Vagina (tissue), 2 donors: ENCODE measurements around the gene HSF5. TPM values are rescaled to one million over a fixed set of nuclear protein-coding genes. Genes with fewer than 3 reads are reported as not detected.

Source experiments
- DNase-seq, 2 donors: peaks; one replicate each; pipeline ENCODE4 v3.0.0-alpha.2; 2017; ENCODE audit errors: extremely low spot score in 2 of 2
- H3K27ac ChIP-seq: fragments of 200-600 bp; sonication (generic); one replicate; pipeline ENCODE4 v1.5.1; 2019
- H3K27me3 ChIP-seq: fragments of 200-600 bp; sonication (generic); one replicate; pipeline ENCODE4 v1.5.1; 2019
- H3K36me3 ChIP-seq, 2 donors: fragments of 200-600 bp; sonication (generic); one replicate each; pipeline ENCODE4 v1.5.1; 2017 to 2019
- H3K4me1 ChIP-seq: fragments of 200-600 bp; sonication (generic); one replicate; pipeline ENCODE4 v1.5.1; 2019
- H3K4me3 ChIP-seq, 2 donors: fragments of 200-600 bp; sonication (generic); 1 replicate in 1 of 2; 2 replicates in 1 of 2; pipeline ENCODE4 v1.5.1; 2016 to 2019
- H3K9me3 ChIP-seq: fragments of 200-600 bp; sonication (generic); one replicate; pipeline ENCODE4 v1.5.1; 2019
- POLR2A ChIP-seq, 2 donors: fragments of 450-650 bp; IDR thresholded peaks; one replicate each; pipeline ENCODE4 v1.6.1; 2017; ENCODE audit warnings: antibody characterized with exemption in 2 of 2, mild to moderate bottlenecking in 2 of 2, moderate library complexity in 2 of 2
- POLR2AphosphoS5 ChIP-seq, 2 donors: sonication (generic); formaldehyde crosslinking; IDR thresholded peaks; one replicate each; pipeline ENCODE4 v1.9.0; 2017; ENCODE audit warnings: antibody characterized with exemption in 2 of 2, mild to moderate bottlenecking in 2 of 2, low read depth in 1 of 2; ENCODE audit not compliant: insufficient read depth in 1 of 2
- intact Hi-C: fragments of 100-400 bp; cut with DNase I; formaldehyde crosslinking; loops from one replicate; pipeline ENCODE4 v1.15.1; 2023
- total RNA-seq: library from RNA; depleted of rRNA; stranded (reverse); fragments of >200 nt; gene quantifications from one replicate; pipeline ENCODE4 v1.2.3, GENCODE V29; 2016
- TF ChIP-seq, protein P1 (sequence below), 3 experiments: fragments of 450-650 bp in 2 of 3; fragments of 200-600 bp in 1 of 3; sonication (generic) in 1 of 3; IDR thresholded peaks; one replicate each; pipeline ENCODE4 v1.5.1; 2017 to 2019; ENCODE audit warnings: antibody characterized with exemption in 3 of 3, mild to moderate bottlenecking in 2 of 3, moderate library complexity in 2 of 3

The HSF5 gene
- total RNA-seq, 1 donor from 2014 or later, result 0.25 TPM

GRCh38 chr17:58513965-58514769, 26.0 kb upstream of the HSF5 start, which contains the start of gene MTMR4:
TSS of gene MTMR4 (minus strand) at chr17:58514638. CDS start at chr17:58514407, 231 bp downstream.
- TF ChIP-seq POLR2A (IDR thresholded peaks at IDR 0.05), result peak in 1 of 2 donors; percentile 21
- TF ChIP-seq, protein P1, sequence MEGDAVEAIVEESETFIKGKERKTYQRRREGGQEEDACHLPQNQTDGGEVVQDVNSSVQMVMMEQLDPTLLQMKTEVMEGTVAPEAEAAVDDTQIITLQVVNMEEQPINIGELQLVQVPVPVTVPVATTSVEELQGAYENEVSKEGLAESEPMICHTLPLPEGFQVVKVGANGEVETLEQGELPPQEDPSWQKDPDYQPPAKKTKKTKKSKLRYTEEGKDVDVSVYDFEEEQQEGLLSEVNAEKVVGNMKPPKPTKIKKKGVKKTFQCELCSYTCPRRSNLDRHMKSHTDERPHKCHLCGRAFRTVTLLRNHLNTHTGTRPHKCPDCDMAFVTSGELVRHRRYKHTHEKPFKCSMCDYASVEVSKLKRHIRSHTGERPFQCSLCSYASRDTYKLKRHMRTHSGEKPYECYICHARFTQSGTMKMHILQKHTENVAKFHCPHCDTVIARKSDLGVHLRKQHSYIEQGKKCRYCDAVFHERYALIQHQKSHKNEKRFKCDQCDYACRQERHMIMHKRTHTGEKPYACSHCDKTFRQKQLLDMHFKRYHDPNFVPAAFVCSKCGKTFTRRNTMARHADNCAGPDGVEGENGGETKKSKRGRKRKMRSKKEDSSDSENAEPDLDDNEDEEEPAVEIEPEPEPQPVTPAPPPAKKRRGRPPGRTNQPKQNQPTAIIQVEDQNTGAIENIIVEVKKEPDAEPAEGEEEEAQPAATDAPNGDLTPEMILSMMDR (IDR thresholded peaks at IDR 0.05), result no peak
- peak; percentile 40 to 52 for TF ChIP-seq POLR2AphosphoS5 (IDR thresholded peaks at IDR 0.05; ENCODE audit: insufficient read depth in 1 of 2, low read depth in 1 of 2)
- H3K9me3 ChIP-seq, result no peaks in the 10 kb centered on the region
- intact Hi-C loops, result no loop called here
- H3K4me1 ChIP-seq, result peaks cover 48% of the 10 kb centered on the region
- H3K36me3 ChIP-seq, result peaks cover 3 to 34% of the 10 kb centered on the region in 2 donors
- no peaks in the 10 kb centered on the region for H3K27me3 ChIP-seq
- H3K4me3 ChIP-seq, result peak within 1 kb of the TSS; percentile 67 to 90
- peak within 1 kb of the TSS; percentile 84 for H3K27ac ChIP-seq
- DNase-seq, result peak in 1 of 2 donors; percentile 87

DNA sequence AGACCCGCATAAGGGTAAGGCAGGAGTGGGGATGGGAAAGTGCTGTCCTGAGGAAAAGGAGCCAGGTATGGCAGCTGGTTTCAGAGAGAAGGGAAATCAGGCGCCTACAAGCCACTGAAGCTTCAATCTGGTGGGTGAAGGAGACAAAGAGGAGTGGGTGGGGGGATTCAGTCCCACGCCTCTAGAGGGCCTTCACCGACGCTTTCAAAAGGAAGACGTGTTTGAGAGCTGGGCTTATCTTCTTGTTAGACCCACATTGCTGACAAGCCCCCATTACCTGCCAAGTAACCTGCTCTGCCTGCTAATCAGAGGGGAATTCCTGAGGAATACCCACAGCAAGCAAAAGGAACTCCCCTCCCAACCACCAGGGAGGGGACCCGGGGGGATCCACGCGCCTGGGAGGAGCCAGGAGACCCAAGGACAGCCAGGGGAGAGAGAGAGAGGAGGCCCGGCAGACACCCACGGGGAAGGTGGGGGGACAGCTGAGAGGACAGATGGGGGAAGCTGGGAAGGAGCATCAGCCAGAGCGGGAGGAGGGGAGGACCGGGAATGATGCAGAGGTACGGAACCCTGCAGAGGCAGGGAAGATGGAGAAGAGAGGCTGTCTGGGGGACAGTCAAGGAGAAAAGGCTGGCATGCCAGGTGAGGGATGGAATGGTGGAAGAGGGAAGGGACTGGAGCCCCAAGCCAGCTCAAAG, 25.2 kb upstream of the HSF5 start:
- Histone ChIP-seq H3K27ac (peak overlapping the region; percentile 84), H3K4me3 (peak overlapping the region; percentile 67 to 90), H3K27me3 (no peaks in the 10 kb centered on the region), H3K9me3 (no peaks in the 10 kb centered on the region), H3K4me1 (peaks cover 48% of the 10 kb centered on the region), H3K36me3 (peaks cover 3 to 40% of the 10 kb centered on the region in 2 donors)
- TF ChIP-seq, protein P1 (IDR thresholded peaks at IDR 0.05), result no peak
- no peak for TF ChIP-seq POLR2A (IDR thresholded peaks at IDR 0.05)
- TF ChIP-seq POLR2AphosphoS5 (IDR thresholded peaks at IDR 0.05; ENCODE audit: insufficient read depth in 1 of 2, low read depth in 1 of 2), result no peak
- intact Hi-C loops, result no loop called here
- no peak for DNase-seq

- H3K4me3 ChIP-seq, result no peak overlapping the region
- DNase-seq, result no peak
- no peaks in the 10 kb centered on the region for H3K9me3 ChIP-seq
- H3K27me3 ChIP-seq, result no peaks in the 10 kb centered on the region
- H3K36me3 ChIP-seq, result peaks cover 3 to 71% of the 10 kb centered on the region in 2 donors
- intact Hi-C loops, result no loop called here
- TF ChIP-seq POLR2AphosphoS5 (IDR thresholded peaks at IDR 0.05; ENCODE audit: insufficient read depth in 1 of 2, low read depth in 1 of 2) (no peak), POLR2A (IDR thresholded peaks at IDR 0.05) (no peak)
- TF ChIP-seq, protein P1 (IDR thresholded peaks at IDR 0.05), result no peak
- peaks cover 23% of the 10 kb centered on the region for H3K4me1 ChIP-seq
- no peak overlapping the region for H3K27ac ChIP-seq
Observed at GRCh38 chr17:58510075-58510474, 21.9 kb upstream of the HSF5 start.

GRCh38 chr17:58508341-58509067, 20.3 kb upstream of the HSF5 start:
- DNase-seq, result no peak
- peaks cover 12% of the 10 kb centered on the region for H3K4me1 ChIP-seq
- H3K36me3 ChIP-seq, result peaks cover 3 to 86% of the 10 kb centered on the region in 2 donors
- no peaks in the 10 kb centered on the region for H3K9me3 ChIP-seq
- no peak for TF ChIP-seq POLR2A (IDR thresholded peaks at IDR 0.05)
- TF ChIP-seq, protein P1 (IDR thresholded peaks at IDR 0.05), result no peak
- TF ChIP-seq POLR2AphosphoS5 (IDR thresholded peaks at IDR 0.05; ENCODE audit: insufficient read depth in 1 of 2, low read depth in 1 of 2), result no peak
- no peak overlapping the region for H3K4me3 ChIP-seq
- no peak overlapping the region for H3K27ac ChIP-seq
- H3K27me3 ChIP-seq, result no peaks in the 10 kb centered on the region
- intact Hi-C loops, result no loop called here
